Ishikawa (cell line): ENCODE data around the gene TRIO.

Experiments
- CEBPB ChIP-seq: IDR thresholded peaks from 2 replicates; pipeline ENCODE4 v1.6.1; 2012
- CREB1 ChIP-seq: IDR thresholded peaks from 2 replicates; pipeline ENCODE4 v1.6.1; 2012; ENCODE audit warnings: low read depth
- EGR1 ChIP-seq: IDR thresholded peaks from 2 replicates; pipeline ENCODE4 v1.6.1; 2012
- EP300 ChIP-seq: IDR thresholded peaks from 2 replicates; pipeline ENCODE4 v1.6.1; 2012; ENCODE audit warnings: borderline replicate concordance
- FOXM1 ChIP-seq: IDR thresholded peaks from 2 replicates; pipeline ENCODE4 v1.6.1; 2012; ENCODE audit warnings: low read depth, borderline replicate concordance
- MAX ChIP-seq: IDR thresholded peaks from 2 replicates; pipeline ENCODE4 v1.6.1; 2012
- NFIC ChIP-seq: IDR thresholded peaks from 2 replicates; pipeline ENCODE4 v1.6.1; 2012
- RAD21 ChIP-seq: IDR thresholded peaks from 2 replicates; pipeline ENCODE4 v1.6.1; 2012; ENCODE audit warnings: low read depth
- REST ChIP-seq: IDR thresholded peaks from 2 replicates; pipeline ENCODE4 v1.6.1; 2012; ENCODE audit warnings: low read depth, mild to moderate bottlenecking
- TAF1 ChIP-seq: IDR thresholded peaks from 2 replicates; pipeline ENCODE4 v1.6.1; 2012; ENCODE audit warnings: low read depth, mild to moderate bottlenecking
- TCF12 ChIP-seq: IDR thresholded peaks from 2 replicates; pipeline ENCODE4 v1.6.1; 2012; ENCODE audit warnings: low read depth
- TEAD4 ChIP-seq: IDR thresholded peaks from 2 replicates; pipeline ENCODE4 v1.6.1; 2012
- USF1 ChIP-seq: IDR thresholded peaks from 2 replicates; pipeline ENCODE4 v1.6.1; 2012
- YY1 ChIP-seq: IDR thresholded peaks from 2 replicates; pipeline ENCODE4 v1.6.1; 2012; ENCODE audit warnings: low read depth
- ZBTB7A ChIP-seq: IDR thresholded peaks from 2 replicates; pipeline ENCODE4 v1.6.1; 2012; ENCODE audit warnings: low read depth

The TRIO gene

GRCh38 chr5:14490309-14490711 lies 347.2 kb downstream of the TRIO start:
- TF ChIP-seq CEBPB = no peak
- no peak for TF ChIP-seq TCF12

DNA sequence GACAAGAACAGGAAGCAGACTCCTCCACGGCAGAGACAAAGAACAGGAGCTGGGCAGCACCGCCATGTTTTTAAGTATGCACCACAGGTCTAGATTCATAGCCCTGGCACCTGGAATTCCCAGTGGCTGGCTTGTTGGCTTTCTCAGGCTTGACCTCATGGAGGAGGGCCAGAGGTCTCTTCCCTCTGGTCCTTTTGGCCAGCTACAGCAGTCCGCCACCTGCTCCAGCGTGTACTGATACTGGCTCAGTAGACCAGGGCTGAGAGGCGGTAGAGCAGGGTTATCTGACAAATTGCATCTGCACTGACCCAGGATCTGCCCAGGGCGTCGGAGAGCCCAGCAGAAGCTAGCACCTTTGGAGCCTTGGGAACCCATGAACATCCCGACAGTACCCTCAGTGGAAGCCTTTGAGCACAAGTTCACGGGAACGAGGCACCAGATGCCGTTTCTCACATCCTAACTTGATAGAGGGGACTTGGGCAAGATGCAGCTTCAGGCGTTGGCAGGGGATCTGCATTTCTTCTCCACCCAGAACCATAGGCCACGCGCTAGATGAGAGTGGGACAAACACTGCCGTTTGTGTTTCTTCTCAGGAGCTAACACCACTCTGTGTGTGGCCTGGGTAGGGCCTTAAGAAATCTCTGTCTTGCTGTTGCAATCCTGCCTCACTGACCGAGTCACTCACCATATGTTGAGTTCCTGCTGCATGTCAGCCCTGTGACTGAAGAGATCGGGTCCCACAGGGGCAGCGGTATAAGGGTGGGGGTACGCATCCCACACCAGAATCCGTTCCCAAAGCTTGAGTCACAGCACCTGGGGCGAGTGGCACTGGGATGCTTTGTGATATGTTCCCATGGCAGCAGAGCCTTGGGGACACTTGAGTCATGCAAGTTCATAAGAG lies 348.1 kb downstream of the TRIO start:
- no peak for TF ChIP-seq YY1
- no peak for TF ChIP-seq CEBPB
- no peak for TF ChIP-seq TCF12
- no peak for TF ChIP-seq FOXM1
- no peak for TF ChIP-seq TAF1
- TF ChIP-seq RAD21 = no peak
- no peak for TF ChIP-seq MAX

DNA sequence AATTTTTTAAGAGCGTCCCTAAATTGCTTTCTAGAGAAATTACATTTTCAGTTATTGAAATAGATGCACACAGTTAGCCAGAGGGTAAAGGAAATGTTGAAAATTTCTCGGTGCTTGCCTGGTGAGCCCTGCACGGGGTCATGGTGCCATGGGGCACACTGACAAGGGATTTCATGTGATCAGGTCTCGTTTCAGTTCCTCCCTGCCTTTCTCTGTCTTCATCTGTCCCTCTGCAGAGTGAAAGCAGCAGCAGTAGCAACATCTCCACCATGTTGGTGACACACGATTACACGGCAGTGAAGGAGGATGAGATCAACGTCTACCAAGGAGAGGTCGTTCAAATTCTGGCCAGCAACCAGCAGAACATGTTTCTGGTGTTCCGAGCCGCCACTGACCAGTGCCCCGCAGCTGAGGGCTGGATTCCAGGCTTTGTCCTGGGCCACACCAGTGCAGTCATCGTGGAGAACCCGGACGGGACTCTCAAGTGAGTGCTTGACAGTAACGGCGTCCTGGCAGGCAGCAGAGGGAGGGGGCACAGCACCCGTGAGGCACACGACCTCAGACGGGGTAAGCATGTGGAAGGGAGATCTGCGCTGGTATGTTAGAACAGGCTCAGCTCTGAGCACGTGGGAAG lies 349.3 kb downstream of the TRIO start:
- no peak for TF ChIP-seq FOXM1
- no peak for TF ChIP-seq CEBPB
- TF ChIP-seq RAD21 = no peak
- TF ChIP-seq REST = no peak
- no peak for TF ChIP-seq ZBTB7A
- no peak for TF ChIP-seq YY1
- TF ChIP-seq CREB1 = no peak
- TF ChIP-seq MAX = no peak
- TF ChIP-seq NFIC = no peak
- TF ChIP-seq TEAD4 = no peak
- TF ChIP-seq USF1 = no peak
- TF ChIP-seq EP300 = no peak
- no peak for TF ChIP-seq TAF1
- no peak for TF ChIP-seq TCF12
- TF ChIP-seq EGR1 = no peak

- no peak for TF ChIP-seq ZBTB7A
- TF ChIP-seq RAD21 = no peak
- no peak for TF ChIP-seq TAF1
- TF ChIP-seq EP300 = no peak
- no peak for TF ChIP-seq CREB1
- TF ChIP-seq MAX = no peak
- TF ChIP-seq EGR1 = no peak
- no peak for TF ChIP-seq NFIC
- no peak for TF ChIP-seq TCF12
- TF ChIP-seq TEAD4 = no peak
- TF ChIP-seq FOXM1 = no peak
Measured at GRCh38 chr5:14495301-14495700, 352.2 kb downstream of the TRIO start.

GRCh38 chr5:14497311-14497710 lies 354.2 kb downstream of the TRIO start:
- TF ChIP-seq ZBTB7A (no peak), REST (no peak), EP300 (no peak)

DNA sequence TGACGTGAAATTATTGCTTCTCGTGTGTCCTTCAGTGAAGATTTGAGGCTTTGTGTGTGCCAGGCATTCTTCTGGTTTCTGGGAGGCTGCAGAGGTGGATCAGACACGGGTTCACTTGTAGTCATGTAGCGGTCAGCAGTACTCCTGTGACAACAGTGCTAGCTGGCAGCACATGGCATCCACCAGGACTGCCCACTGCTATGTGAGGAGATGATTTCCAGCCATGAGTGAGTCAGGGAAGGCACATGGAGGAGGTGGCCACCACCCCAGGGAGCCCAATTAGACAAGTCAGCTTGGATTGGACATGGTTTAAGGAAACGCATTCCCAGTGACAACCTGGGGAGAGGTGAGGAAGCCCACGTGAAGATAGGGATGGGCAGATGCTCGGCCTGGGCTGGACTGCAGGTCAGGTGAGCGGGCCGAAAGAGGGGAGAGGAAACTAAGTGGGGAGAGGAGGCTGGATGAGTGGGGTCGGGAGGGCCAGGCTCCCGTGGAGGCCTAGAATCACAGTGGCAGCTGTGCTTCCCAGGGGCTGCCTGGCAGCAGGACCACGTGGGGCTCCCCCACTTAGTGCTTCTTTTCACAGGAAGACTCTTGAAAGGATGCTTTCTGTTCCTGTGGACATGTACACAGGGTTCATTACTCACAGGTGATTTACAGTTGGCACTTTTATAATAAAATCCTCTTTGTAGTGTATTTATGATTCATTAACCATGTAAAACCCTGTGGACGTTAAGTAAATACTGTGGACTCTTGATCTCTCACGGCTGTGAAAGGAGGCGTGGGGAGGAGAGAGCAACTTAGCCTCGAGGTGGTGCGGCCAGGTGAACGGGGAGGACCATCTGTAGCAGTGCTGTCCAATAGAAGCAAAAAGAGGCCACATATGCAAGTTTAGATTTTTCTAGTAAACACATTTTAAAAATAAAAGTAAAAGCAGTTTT lies 358.5 kb downstream of the TRIO start:
- TF ChIP-seq NFIC = no peak
- no peak for TF ChIP-seq REST
- TF ChIP-seq CEBPB = no peak
- no peak for TF ChIP-seq TCF12
- TF ChIP-seq RAD21 = no peak
- no peak for TF ChIP-seq EP300
- no peak for TF ChIP-seq ZBTB7A
- no peak for TF ChIP-seq USF1
- no peak for TF ChIP-seq TAF1
